ENCODE measurements around the gene MDP1.

GRCh38 chr14:24259282-24260025 is 43.6 kb upstream of the MDP1 start:
- no peak for TF ChIP-seq CTCF (conservative IDR thresholded peaks at IDR 0.05 in 1 of 2, IDR thresholded peaks at IDR 0.05 in 1 of 2; ENCODE audit: extremely low read depth in 1 of 2, insufficient read depth in 1 of 2, low read depth in 1 of 2, low read length in 2 of 2)
- no peak for TF ChIP-seq EZH2 (IDR thresholded peaks at IDR 0.05; ENCODE audit: borderline replicate concordance, low read length)
